HG03558 (cell line): ENCODE results near the gene RNF41.
"Not testable (repeated sequence)": the region's sequence is repeated elsewhere in the genome, so short reads cannot be mapped to it uniquely, and the experiment has no call there.

Experiments
- ATAC-seq: cut with Tn5 transposase; IDR thresholded peaks from one replicate; pipeline ENCODE4 v1.9.1; 2021; ENCODE audit warnings: moderate number of reproducible peaks; ENCODE audit not compliant: unreplicated experiment; ENCODE audit errors: extremely low read depth

The RNF41 gene

GRCh38 chr12:56156464-56157200, 65.1 kb downstream of the RNF41 start:
- not testable (repeated sequence) for ATAC-seq

DNA sequence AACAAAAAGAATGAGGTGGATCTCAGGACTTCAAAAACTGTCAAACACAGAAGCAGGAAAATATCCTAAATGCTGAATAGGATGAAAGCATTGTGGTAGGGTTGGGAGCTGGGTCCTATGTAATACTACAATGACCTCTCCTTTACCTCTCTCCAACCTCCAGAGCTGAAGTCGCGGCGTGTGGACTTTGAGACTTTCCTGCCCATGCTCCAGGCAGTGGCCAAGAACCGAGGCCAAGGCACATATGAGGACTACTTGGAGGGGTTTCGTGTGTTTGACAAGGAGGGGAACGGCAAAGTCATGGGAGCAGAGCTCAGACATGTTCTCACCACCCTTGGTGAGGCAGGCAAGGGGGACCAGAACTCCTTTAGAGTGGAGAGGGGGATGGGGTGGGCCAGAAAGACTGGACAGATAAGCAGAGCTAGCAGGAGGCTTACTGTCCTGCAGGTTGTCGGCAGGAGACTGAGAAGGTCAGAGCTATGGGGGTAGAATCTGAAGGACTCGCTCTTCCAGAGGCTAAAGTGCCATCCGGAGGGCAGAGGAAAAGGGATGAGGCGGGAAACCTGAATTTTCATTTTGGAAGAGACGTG, 66.4 kb downstream of the RNF41 start:
- no peak for ATAC-seq

- ATAC-seq, result no peak
Measured at GRCh38 chr12:56154818-56155217, 66.9 kb downstream of the RNF41 start.

DNA sequence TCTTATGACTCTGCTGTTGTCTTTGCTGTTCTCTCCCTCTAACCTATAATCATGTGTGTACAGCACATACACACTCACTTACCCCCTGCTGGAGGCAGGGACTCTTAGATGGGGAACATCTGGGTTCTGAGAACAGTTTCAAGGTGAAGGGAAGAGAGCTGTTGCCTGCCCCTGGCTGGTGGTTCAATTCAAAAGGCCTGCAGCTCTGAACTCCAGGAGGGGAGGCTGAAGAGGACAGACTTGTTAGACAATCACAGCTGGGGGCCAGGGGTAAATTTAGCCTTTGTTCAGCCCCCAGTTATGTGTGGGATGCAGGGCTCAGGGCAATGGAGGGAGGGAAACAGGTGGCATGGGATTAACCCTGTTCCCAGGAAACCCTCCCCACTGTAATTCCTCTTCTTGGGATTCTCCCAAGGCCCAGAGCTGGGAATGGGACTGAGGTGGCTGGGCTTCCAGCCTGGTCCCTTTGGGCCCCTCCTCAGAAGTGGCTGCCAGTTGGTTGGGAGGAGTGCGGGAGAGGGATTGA, 67.4 kb downstream of the RNF41 start:
- no peak for ATAC-seq

- no peak for ATAC-seq
Measured at GRCh38 chr12:56153678-56154065, 68.0 kb downstream of the RNF41 start.

GRCh38 chr12:56152756-56153677, 68.7 kb downstream of the RNF41 start:
- no peak for ATAC-seq
